Tibial artery (tissue), 4 donors: ENCODE results near the gene CAPN12.
"Not testable (repeated sequence)": the region's sequence is repeated elsewhere in the genome, so short reads cannot be mapped to it uniquely, and the experiment has no call there.

ENCODE experiments used
- DNase-seq, 2 donors: peaks; one replicate each; pipeline ENCODE4 v3.0.0-alpha.2; 2019
- H3K27ac ChIP-seq, 2 donors: fragments of 200-600 bp; sonication (generic) in 1 of 2; 1 replicate in 1 of 2; 2 replicates in 1 of 2; pipeline ENCODE4 v1.5.1; 2018 to 2019; ENCODE audit warnings: mild to moderate bottlenecking in 1 of 2
- H3K27me3 ChIP-seq, 2 donors: fragments of 200-600 bp; sonication (generic) in 1 of 2; one replicate each; pipeline versions ENCODE4 v1.5.1 to v1.6.0; 2016 to 2019
- H3K36me3 ChIP-seq, 3 donors: fragments of 200-600 bp; sonication (generic) in 2 of 3; one replicate each; pipeline ENCODE4 v1.5.1; 2016 to 2019; ENCODE audit warnings: mild to moderate bottlenecking in 2 of 3
- H3K4me1 ChIP-seq, 4 donors: fragments of 200-600 bp; sonication (generic) in 2 of 4; 1 replicate in 3 of 4; 2 replicates in 1 of 4; pipeline ENCODE4 v1.5.1; 2016 to 2019
- H3K4me3 ChIP-seq, 2 donors: fragments of 200-600 bp; sonication (generic) in 1 of 2; 1 replicate in 1 of 2; 2 replicates in 1 of 2; pipeline ENCODE4 v1.5.1; 2018 to 2019; ENCODE audit warnings: mild to moderate bottlenecking in 2 of 2
- H3K9me3 ChIP-seq, 3 donors: fragments of 200-600 bp; sonication (generic) in 1 of 3; one replicate each; pipeline ENCODE4 v1.5.1; 2016 to 2019
- CTCF ChIP-seq, 2 experiments: fragments of 200-600 bp in 1 of 2; fragments of 450-650 bp in 1 of 2; IDR thresholded peaks; one replicate each; pipeline ENCODE4 v1.5.1; 2017 to 2019; ENCODE audit warnings: antibody characterized with exemption in 2 of 2, mild to moderate bottlenecking in 1 of 2, moderate library complexity in 1 of 2
- intact Hi-C: fragments of 100-400 bp; cut with DNase I; formaldehyde crosslinking; loops from one replicate; pipeline ENCODE4 v1.15.0; 2023; ENCODE audit warnings: low total_unique reads

CAPN12 gene

GRCh38 chr19:38781058-38781457, 36.8 kb upstream of the CAPN12 start:
- TF ChIP-seq CTCF (IDR thresholded peaks at IDR 0.05): no peak
- H3K4me3 ChIP-seq: no peak overlapping the region
- H3K9me3 ChIP-seq: no peaks in the 10 kb centered on the region
- DNase-seq: no peak
- H3K27ac ChIP-seq: no peak overlapping the region
- H3K4me1 ChIP-seq: no peaks in the 10 kb centered on the region
- peaks cover 0 to 17% of the 10 kb centered on the region in 2 donors for H3K27me3 ChIP-seq
- intact Hi-C loops: no loop called here
- no peaks in the 10 kb centered on the region for H3K36me3 ChIP-seq

GRCh38 chr19:38780443-38780842, 36.2 kb upstream of the CAPN12 start:
- H3K36me3 ChIP-seq: no peaks in the 10 kb centered on the region
- intact Hi-C loops: no loop called here
- no peak overlapping the region for H3K4me3 ChIP-seq
- no peak overlapping the region for H3K27ac ChIP-seq
- H3K4me1 ChIP-seq: no peaks in the 10 kb centered on the region
- no peak for TF ChIP-seq CTCF (IDR thresholded peaks at IDR 0.05)
- no peaks in the 10 kb centered on the region for H3K9me3 ChIP-seq
- peaks cover 0 to 17% of the 10 kb centered on the region in 2 donors for H3K27me3 ChIP-seq
- no peak for DNase-seq

GRCh38 chr19:38778733-38779132, 34.5 kb upstream of the CAPN12 start:
- intact Hi-C loops: no loop called here
- H3K27ac ChIP-seq: no peak overlapping the region
- TF ChIP-seq CTCF (IDR thresholded peaks at IDR 0.05): no peak
- no peak for DNase-seq
- H3K36me3 ChIP-seq: no peaks in the 10 kb centered on the region
- H3K27me3 ChIP-seq: peaks cover 0 to 17% of the 10 kb centered on the region in 2 donors
- H3K4me1 ChIP-seq: no peaks in the 10 kb centered on the region
- H3K9me3 ChIP-seq: no peaks in the 10 kb centered on the region
- no peak overlapping the region for H3K4me3 ChIP-seq

- Histone ChIP-seq H3K4me3 (no peak overlapping the region), H3K9me3 (no peaks in the 10 kb centered on the region), H3K4me1 (peaks cover 0 to 9% (median 3%) of the 10 kb centered on the region in 4 donors), H3K27me3 (peaks cover 0 to 6% of the 10 kb centered on the region in 2 donors), H3K27ac (no peak overlapping the region), H3K36me3 (no peaks in the 10 kb centered on the region)
- no peak for TF ChIP-seq CTCF (IDR thresholded peaks at IDR 0.05)
- DNase-seq: no peak
- intact Hi-C loops: no loop called here
Observed at GRCh38 chr19:38774181-38774950, 30.1 kb upstream of the CAPN12 start.

- no peaks in the 10 kb centered on the region for H3K36me3 ChIP-seq
- H3K4me1 ChIP-seq: peaks cover 0 to 9% (median 3%) of the 10 kb centered on the region in 4 donors
- H3K27ac ChIP-seq: no peak within 1 kb of the TSS
- DNase-seq: no peak
- H3K9me3 ChIP-seq: no peaks in the 10 kb centered on the region
- no peaks in the 10 kb centered on the region for H3K27me3 ChIP-seq
- intact Hi-C loops: no loop called here
- H3K4me3 ChIP-seq: no peak within 1 kb of the TSS
- no peak for TF ChIP-seq CTCF (IDR thresholded peaks at IDR 0.05)
Observed at GRCh38 chr19:38773469-38774177, 29.3 kb upstream of the CAPN12 start, which contains the start of gene LGALS7. Gene LGALS7, minus strand, starts transcription at chr19:38773517. Its CDS starts 25 bp downstream, at chr19:38773492.

GRCh38 chr19:38771569-38771968, 27.3 kb upstream of the CAPN12 start:
- H3K27me3 ChIP-seq, H3K9me3 ChIP-seq, H3K36me3 ChIP-seq, H3K27ac ChIP-seq, DNase-seq, intact Hi-C loops, H3K4me3 ChIP-seq, H3K4me1 ChIP-seq: not testable (repeated sequence)

- intact Hi-C loops, DNase-seq, H3K36me3 ChIP-seq, H3K4me1 ChIP-seq, H3K27me3 ChIP-seq, H3K9me3 ChIP-seq, H3K27ac ChIP-seq: not testable (repeated sequence)
- peak overlapping the region in 1 of 2 donors; percentile 33 for H3K4me3 ChIP-seq
Observed at GRCh38 chr19:38770949-38771275, 26.6 kb upstream of the CAPN12 start.

GRCh38 chr19:38770228-38770948, 26.1 kb upstream of the CAPN12 start:
- Histone ChIP-seq H3K27ac (peak overlapping the region in 1 of 2 donors; percentile 37), H3K4me3 (peak overlapping the region; percentile 34 to 44)
- DNase-seq: not testable (repeated sequence)

More at GRCh38 chr19:38770228-38770948, 26.1 kb upstream of the CAPN12 start:
- H3K4me1 ChIP-seq, intact Hi-C loops, H3K27me3 ChIP-seq, H3K36me3 ChIP-seq, H3K9me3 ChIP-seq: not testable (repeated sequence)
